VCaP (cell line): Measurements from ENCODE around the gene OAS2.

Source experiments
- H3K27ac ChIP-seq: fragments of 450-650 bp; 2 replicates; pipeline ENCODE4 v1.5.1; 2017
- CTCF ChIP-seq: fragments of 450-650 bp; conservative IDR thresholded peaks from 2 replicates; pipeline ENCODE4 v1.5.1; 2017; ENCODE audit warnings: mild to moderate bottlenecking, moderate library complexity

Gene OAS2

GRCh38 chr12:112978163-112979040 lies at the start of gene OAS2:
Gene OAS2 (plus strand): TSS chr12:112978519. CDS start chr12:112978609, 90 bp downstream.
- no peak within 1 kb of the TSS for H3K27ac ChIP-seq
- no peak for TF ChIP-seq CTCF

GRCh38 chr12:112928978-112929377 lies 49.3 kb upstream of the OAS2 start:
- no peak overlapping the region; the same call in 1 of the 2 replicates for H3K27ac ChIP-seq

GRCh38 chr12:112929715-112930114 lies 48.6 kb upstream of the OAS2 start:
- no peak for TF ChIP-seq CTCF
- H3K27ac ChIP-seq: no peak overlapping the region

More at GRCh38 chr12:112928978-112929377, 49.3 kb upstream of the OAS2 start:
- no peak for TF ChIP-seq CTCF

- no peak for TF ChIP-seq CTCF
- H3K27ac ChIP-seq: peak overlapping the region; percentile 74; the same call in 1 of the 2 replicates
Measured at GRCh38 chr12:112930350-112930749, 48.0 kb upstream of the OAS2 start.

GRCh38 chr12:112932485-112933128 lies 45.7 kb upstream of the OAS2 start:
- peak overlapping the region; percentile 74 for H3K27ac ChIP-seq
- TF ChIP-seq CTCF: no peak

- peak overlapping the region; percentile 74 for H3K27ac ChIP-seq
- TF ChIP-seq CTCF: no peak
Measured at GRCh38 chr12:112933129-112933505, 45.2 kb upstream of the OAS2 start.

GRCh38 chr12:112936264-112936663 lies 42.1 kb upstream of the OAS2 start:
- TF ChIP-seq CTCF: no peak
- peak overlapping the region; percentile 87 for H3K27ac ChIP-seq
